Cerebellar nuclear complex (tissue), 1 donor: ENCODE data around the gene DUSP18.
"Not testable (repeated sequence)": the region's sequence is repeated elsewhere in the genome, so short reads cannot be mapped to it uniquely, and the experiment has no call there.

Source experiments
- DNase-seq, 2 experiments: peaks; one replicate each; lab custom pipeline; 2025; lab: John Stamatoyannopoulos, UW

DUSP18 gene

DNA sequence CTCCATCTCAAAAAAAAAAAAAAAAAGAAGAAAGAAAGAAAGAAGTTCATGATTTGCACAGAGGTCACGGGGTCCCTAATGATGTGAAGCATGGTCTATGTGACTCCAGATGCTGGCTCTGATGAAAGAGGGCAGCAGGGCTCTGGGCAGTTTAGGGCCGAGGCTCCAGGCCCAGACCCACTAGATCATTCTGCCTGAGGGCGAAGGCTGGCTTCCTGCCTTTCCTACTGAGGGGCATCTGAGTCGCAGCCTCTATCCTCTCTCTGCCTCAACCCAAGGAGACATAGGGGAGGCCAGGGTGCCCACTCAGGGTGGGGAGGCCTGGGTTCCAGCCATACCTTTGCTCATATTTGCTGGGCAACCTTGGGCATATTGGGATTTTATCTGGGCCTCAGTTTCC lies 27.3 kb downstream of the DUSP18 start:
- no peak for DNase-seq

GRCh38 chr22:30637701-30638114 lies 30.0 kb downstream of the DUSP18 start:
- DNase-seq, result no peak

- no peak for DNase-seq
These were observed 31.2 kb downstream of the DUSP18 start for GRCh38 chr22:30636226-30637077.

- peak; percentile 13 to 54 for DNase-seq
These were observed 32.1 kb downstream of the DUSP18 start, which contains the start of gene SLC35E4 for GRCh38 chr22:30635273-30636225. TSS of gene SLC35E4 (plus strand) at chr22:30635781. CDS start at chr22:30636451, 670 bp downstream.

GRCh38 chr22:30634471-30635233 lies 33.0 kb downstream of the DUSP18 start:
- peak; percentile 39 to 75 for DNase-seq

GRCh38 chr22:30631469-30631868 lies 36.2 kb downstream of the DUSP18 start:
- not testable (repeated sequence) for DNase-seq

DNA sequence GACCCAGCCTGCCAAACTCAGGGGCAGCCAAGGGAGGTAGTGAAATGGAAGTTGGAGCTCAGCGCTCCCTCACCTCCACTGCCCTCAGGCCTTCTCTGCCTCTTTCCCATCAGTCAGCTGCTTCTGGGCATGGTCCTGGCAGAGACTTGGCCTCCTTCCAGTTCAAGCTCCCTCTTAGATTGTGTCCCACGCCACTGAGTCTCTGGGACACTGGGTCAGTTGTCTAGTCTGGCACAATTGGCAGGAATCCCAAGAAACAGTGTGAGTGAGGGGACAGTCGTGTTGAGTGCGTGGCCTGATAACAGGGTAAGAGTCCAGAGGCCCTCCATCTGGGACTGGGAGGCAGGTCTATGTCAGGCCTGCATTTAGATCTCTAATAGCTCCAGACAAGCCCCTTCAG lies 39.2 kb downstream of the DUSP18 start:
- no peak for DNase-seq

- DNase-seq, result no peak
These were observed 40.2 kb downstream of the DUSP18 start for GRCh38 chr22:30627471-30627870.

GRCh38 chr22:30626413-30626812 lies 41.3 kb downstream of the DUSP18 start:
- no peak for DNase-seq

GRCh38 chr22:30619909-30620308 lies 47.8 kb downstream of the DUSP18 start:
- DNase-seq, result not testable (repeated sequence)

DNA sequence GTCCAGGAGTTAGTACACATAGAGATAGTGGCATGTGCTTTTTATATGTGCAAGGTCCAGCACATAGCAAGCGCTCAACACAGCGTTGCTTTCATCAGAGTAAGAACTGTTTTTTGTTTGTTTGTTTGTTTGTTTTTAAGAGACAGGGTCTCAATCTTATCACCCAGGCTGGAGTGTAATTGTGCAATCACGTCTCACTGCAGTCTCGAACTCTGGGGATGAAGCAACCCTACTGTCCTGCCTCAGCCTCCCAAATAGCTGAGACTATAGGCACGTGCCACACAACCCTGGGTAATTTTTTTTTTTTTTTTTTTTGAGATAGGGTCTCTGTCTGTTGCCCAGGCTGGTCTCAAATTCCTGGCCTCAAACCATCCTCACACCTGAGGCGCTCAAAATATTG lies 49.9 kb downstream of the DUSP18 start:
- DNase-seq, result no peak

DNA sequence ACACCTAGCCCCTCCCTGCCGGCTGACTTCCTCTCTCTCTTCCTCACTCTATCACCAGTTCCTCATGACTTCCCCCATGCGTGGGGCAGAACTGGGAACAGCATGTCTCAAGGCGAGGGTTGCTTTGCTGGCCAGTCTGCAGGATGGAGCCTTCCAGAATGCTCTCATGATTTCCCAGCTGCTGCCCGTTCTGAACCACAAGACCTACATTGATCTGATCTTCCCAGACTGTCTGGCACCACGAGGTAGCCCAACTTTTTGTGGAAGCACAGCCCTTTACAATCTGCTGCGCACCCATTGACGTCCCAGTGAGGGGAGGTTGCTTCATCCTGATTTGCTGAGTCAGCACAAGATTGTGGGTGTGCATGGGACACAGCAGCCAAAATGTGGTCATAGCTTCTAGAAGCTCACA lies 52.1 kb downstream of the DUSP18 start:
- DNase-seq, result no peak

DNA sequence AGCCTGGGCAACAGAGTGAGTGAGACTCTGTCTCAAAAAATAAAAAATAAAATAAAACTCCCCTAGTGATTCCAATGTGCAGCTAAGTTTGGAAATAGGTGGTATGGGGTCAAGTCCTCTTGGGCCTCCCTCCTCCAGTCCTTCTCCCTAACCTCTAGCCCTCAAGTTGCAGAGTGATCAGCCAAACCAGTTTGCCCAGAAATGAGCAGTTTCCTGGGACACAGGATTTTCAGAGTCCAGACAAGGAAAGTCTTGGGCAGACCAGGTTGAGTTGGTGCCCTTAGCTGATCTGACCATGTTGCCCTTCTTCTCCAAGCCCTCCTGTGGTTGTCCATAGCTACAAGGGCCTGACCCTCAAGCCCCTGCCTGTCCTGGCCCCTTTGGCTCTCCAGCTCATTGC lies 52.8 kb downstream of the DUSP18 start:
- DNase-seq, result no peak

DNA sequence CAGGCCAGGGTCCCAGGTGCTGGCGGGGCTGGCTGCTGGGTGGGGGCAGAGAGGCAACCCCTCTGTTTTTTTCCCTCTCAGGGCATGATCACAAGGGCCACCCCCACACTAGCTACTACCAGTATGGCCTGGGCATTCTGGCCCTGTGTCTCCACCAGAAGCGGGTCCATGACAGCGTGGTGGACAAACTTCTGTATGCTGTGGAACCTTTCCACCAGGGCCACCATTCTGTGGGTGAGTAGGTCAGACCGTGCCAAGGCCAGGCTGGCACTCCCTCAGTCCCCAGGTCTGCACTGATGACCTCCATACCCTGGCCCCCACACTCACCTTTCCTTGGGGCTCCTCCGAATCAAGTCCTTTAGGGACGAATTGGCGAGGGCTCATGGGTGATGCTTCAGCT lies 53.4 kb downstream of the DUSP18 start:
- DNase-seq, result no peak

DNA sequence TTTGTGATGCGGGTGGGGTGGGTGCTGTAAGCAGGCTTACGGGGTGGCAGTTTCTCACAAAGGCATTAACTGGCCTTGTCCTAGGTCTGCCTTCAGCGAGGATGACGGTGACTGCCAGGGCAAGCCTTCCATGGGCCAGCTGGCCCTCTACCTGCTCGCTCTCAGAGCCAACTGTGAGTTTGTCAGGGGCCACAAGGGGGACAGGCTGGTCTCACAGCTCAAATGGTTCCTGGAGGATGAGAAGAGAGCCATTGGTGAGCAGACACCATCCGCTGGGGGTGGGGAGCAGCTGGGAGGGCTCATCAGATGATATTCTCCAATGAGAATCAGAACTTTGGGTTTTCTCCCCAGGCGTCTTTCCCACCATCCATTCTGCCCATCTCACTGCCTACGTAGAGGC lies 54.9 kb downstream of the DUSP18 start:
- no peak for DNase-seq
